ENCODE results near the gene RSPH6A. TPM values are rescaled to one million over a fixed set of nuclear protein-coding genes. Genes with fewer than 3 reads are reported as not detected.
"Not testable (repeated sequence)": the region's sequence is repeated elsewhere in the genome, so short reads cannot be mapped to it uniquely, and the experiment has no call there.

RSPH6A gene
- total and polyA plus RNA-seq, 10 donors, result 0.13 to 0.41 (median 0.26) TPM; not detected in 6

GRCh38 chr19:45754323-45754722 lies 60.8 kb downstream of the RSPH6A start:
- peaks cover 0 to 5% (median 0%) of the 10 kb centered on the region in 7 donors for H3K27me3 ChIP-seq (replicated peaks in 1 of 7)
- no peak for TF ChIP-seq CTCF (IDR thresholded peaks at IDR 0.05 in 8 of 11, conservative IDR thresholded peaks at IDR 0.05 in 3 of 11)
- TF ChIP-seq POLR2A (IDR thresholded peaks at IDR 0.05), result no peak
- no peak for TF ChIP-seq POLR2AphosphoS5 (IDR thresholded peaks at IDR 0.05)
- intact Hi-C loops (cut with DNase I; ENCODE audit: low total_unique reads), result no loop called here
- H3K9me3 ChIP-seq, result no peaks in the 10 kb centered on the region
- H3K27ac ChIP-seq, result no peak overlapping the region
- no peaks in the 10 kb centered on the region for H3K36me3 ChIP-seq
- H3K4me3 ChIP-seq, result no peak overlapping the region
- 91 to 98% (median 96%) methylated on average over 8 of the region's 8 CpGs for WGBS, 5 donors
- no peak for DNase-seq
- H3K4me1 ChIP-seq, result no peaks in the 10 kb centered on the region

- Histone ChIP-seq H3K4me3 (no peak overlapping the region), H3K9me3 (no peaks in the 10 kb centered on the region), H3K27ac (no peak overlapping the region), H3K4me1 (no peaks in the 10 kb centered on the region), H3K27me3 (replicated peaks in 1 of 7) (peaks cover 0 to 5% (median 0%) of the 10 kb centered on the region in 7 donors), H3K36me3 (no peaks in the 10 kb centered on the region)
- intact Hi-C loops (cut with DNase I; ENCODE audit: low total_unique reads), result no loop called here
- TF ChIP-seq POLR2A (IDR thresholded peaks at IDR 0.05) (no peak), POLR2AphosphoS5 (IDR thresholded peaks at IDR 0.05) (no peak)
- no peak for DNase-seq
- WGBS, 5 donors, result 65 to 89% (median 72%) methylated on average over 4 to 6 of the region's 6 CpGs
Observed at GRCh38 chr19:45753548-45753947, 61.6 kb downstream of the RSPH6A start.

GRCh38 chr19:45752639-45753038 lies 62.5 kb downstream of the RSPH6A start:
- intact Hi-C loops (cut with DNase I; ENCODE audit: low total_unique reads), result no loop called here
- TF ChIP-seq POLR2A (IDR thresholded peaks at IDR 0.05), result no peak
- TF ChIP-seq CTCF (IDR thresholded peaks at IDR 0.05 in 8 of 11, conservative IDR thresholded peaks at IDR 0.05 in 3 of 11), result no peak
- TF ChIP-seq POLR2AphosphoS5 (IDR thresholded peaks at IDR 0.05), result no peak
- DNase-seq, result no peak
- Histone ChIP-seq H3K4me1 (no peaks in the 10 kb centered on the region), H3K27ac (no peak overlapping the region), H3K27me3 (replicated peaks in 1 of 7) (peaks cover 0 to 5% (median 0%) of the 10 kb centered on the region in 7 donors), H3K36me3 (no peaks in the 10 kb centered on the region), H3K9me3 (no peaks in the 10 kb centered on the region), H3K4me3 (no peak overlapping the region)
- 90 to 99% (median 93%) methylated on average over 11 to 12 of the region's 12 CpGs for WGBS, 5 donors

GRCh38 chr19:45751483-45751882 lies 63.6 kb downstream of the RSPH6A start:
- intact Hi-C loops (cut with DNase I; ENCODE audit: low total_unique reads); H3K27me3 ChIP-seq (replicated peaks in 1 of 7): not testable (repeated sequence)

GRCh38 chr19:45747513-45747912 lies 67.6 kb downstream of the RSPH6A start:
- Histone ChIP-seq H3K4me3 (no peak overlapping the region), H3K4me1 (no peaks in the 10 kb centered on the region), H3K9me3 (no peaks in the 10 kb centered on the region), H3K36me3 (no peaks in the 10 kb centered on the region), H3K27ac (no peak overlapping the region), H3K27me3 (replicated peaks in 1 of 7) (peaks cover 0 to 8% (median 0%) of the 10 kb centered on the region in 7 donors)
- 81 to 86% (median 83%) methylated on average over 5 of the region's 5 CpGs for WGBS, 5 donors
- TF ChIP-seq POLR2AphosphoS5 (IDR thresholded peaks at IDR 0.05) (no peak), CTCF (IDR thresholded peaks at IDR 0.05 in 8 of 11, conservative IDR thresholded peaks at IDR 0.05 in 3 of 11) (no peak), POLR2A (IDR thresholded peaks at IDR 0.05) (no peak)
- DNase-seq, result no peak
- intact Hi-C loops (cut with DNase I; ENCODE audit: low total_unique reads), result no loop called here

More at GRCh38 chr19:45751483-45751882, 63.6 kb downstream of the RSPH6A start:
- not testable (repeated sequence) for H3K4me3 ChIP-seq, H3K27ac ChIP-seq, DNase-seq, H3K36me3 ChIP-seq, H3K4me1 ChIP-seq, H3K9me3 ChIP-seq
- WGBS, 5 donors, result 86 to 94% (median 89%) methylated on average over 10 of the region's 10 CpGs

All from spleen (tissue), 11 donors.